IMR-90 (cell line): ENCODE results near the gene OPALIN.

ENCODE experiments used
- BHLHE40 ChIP-seq: fragments of 150-350 bp; IDR thresholded peaks from 2 replicates; pipeline ENCODE4 v1.6.1; 2016; ENCODE audit warnings: mild to moderate bottlenecking, low read depth, low read length
- CEBPB ChIP-seq: IDR thresholded peaks from 2 replicates; pipeline ENCODE4 v1.6.1; 2012; ENCODE audit warnings: low read depth, low read length, improper control_type of control experiment
- CHD1 ChIP-seq: IDR thresholded peaks from 2 replicates; pipeline ENCODE4 v1.6.1; 2012; ENCODE audit warnings: low read depth, low read length, improper control_type of control experiment
- ELK1 ChIP-seq: fragments of 150-350 bp; IDR thresholded peaks from 2 replicates; pipeline ENCODE4 v1.6.1; 2016; ENCODE audit warnings: low read depth, mild to moderate bottlenecking, low read length, moderate library complexity, borderline replicate concordance
- MAZ ChIP-seq: IDR thresholded peaks from 2 replicates; pipeline ENCODE4 v1.6.1; 2012; ENCODE audit warnings: low read depth, mild to moderate bottlenecking, low read length, improper control_type of control experiment, moderate library complexity, borderline replicate concordance
- MXI1 ChIP-seq: IDR thresholded peaks from 2 replicates; pipeline ENCODE4 v1.6.1; 2012; ENCODE audit warnings: low read depth, mild to moderate bottlenecking, low read length, moderate library complexity, borderline replicate concordance
- NFE2L2 ChIP-seq: fragments of 150-350 bp; IDR thresholded peaks from 2 replicates; pipeline ENCODE4 v1.6.1; 2016; ENCODE audit warnings: low read depth, mild to moderate bottlenecking, low read length
- POLR2A ChIP-seq: IDR thresholded peaks from 2 replicates; pipeline ENCODE4 v1.6.1; 2012; ENCODE audit warnings: mild to moderate bottlenecking, low read depth, low read length
- RAD21 ChIP-seq: IDR thresholded peaks from 2 replicates; pipeline ENCODE4 v1.6.1; 2012; ENCODE audit warnings: low read length, improper control_type of control experiment
- RCOR1 ChIP-seq: IDR thresholded peaks from 2 replicates; pipeline ENCODE4 v1.6.1; 2012; ENCODE audit warnings: mild to moderate bottlenecking, low read length, improper control_type of control experiment; ENCODE audit not compliant: insufficient replicate concordance
- SMC3 ChIP-seq: fragments of 150-350 bp; IDR thresholded peaks from 2 replicates; pipeline ENCODE4 v1.6.1; 2016; ENCODE audit warnings: low read depth, mild to moderate bottlenecking, antibody characterized with exemption, low read length, moderate library complexity
- USF2 ChIP-seq: fragments of 150-350 bp; IDR thresholded peaks from 2 replicates; pipeline ENCODE4 v1.6.1; 2017; ENCODE audit warnings: mild to moderate bottlenecking, antibody characterized with exemption, low read length, low read depth
- TF ChIP-seq, protein P1 (sequence below): conservative IDR thresholded peaks from 2 replicates; pipeline ENCODE4 v1.5.1; 2012; ENCODE audit warnings: mild to moderate bottlenecking, low read depth, low read length, improper control_type of control experiment

DNA sequence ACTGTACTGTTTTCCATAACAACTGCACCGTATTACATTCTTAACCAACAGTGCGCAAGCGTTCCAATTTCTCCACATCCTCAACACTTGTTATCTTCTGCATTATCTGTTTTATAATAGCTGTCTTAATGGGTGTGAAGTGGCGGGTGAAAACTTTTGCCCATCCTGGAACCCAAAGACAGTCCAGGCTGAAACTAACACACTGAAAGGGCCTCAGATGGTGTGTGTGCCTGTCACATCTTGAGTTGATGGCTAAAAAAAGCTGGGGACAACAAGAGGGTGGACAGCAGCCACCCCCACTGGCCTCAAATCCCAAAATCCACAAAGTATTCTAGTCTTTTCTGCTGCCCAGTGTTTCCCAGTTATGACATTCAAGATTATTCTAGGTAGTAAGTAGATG is 19.4 kb downstream of the OPALIN start:
- TF ChIP-seq, protein P1, sequence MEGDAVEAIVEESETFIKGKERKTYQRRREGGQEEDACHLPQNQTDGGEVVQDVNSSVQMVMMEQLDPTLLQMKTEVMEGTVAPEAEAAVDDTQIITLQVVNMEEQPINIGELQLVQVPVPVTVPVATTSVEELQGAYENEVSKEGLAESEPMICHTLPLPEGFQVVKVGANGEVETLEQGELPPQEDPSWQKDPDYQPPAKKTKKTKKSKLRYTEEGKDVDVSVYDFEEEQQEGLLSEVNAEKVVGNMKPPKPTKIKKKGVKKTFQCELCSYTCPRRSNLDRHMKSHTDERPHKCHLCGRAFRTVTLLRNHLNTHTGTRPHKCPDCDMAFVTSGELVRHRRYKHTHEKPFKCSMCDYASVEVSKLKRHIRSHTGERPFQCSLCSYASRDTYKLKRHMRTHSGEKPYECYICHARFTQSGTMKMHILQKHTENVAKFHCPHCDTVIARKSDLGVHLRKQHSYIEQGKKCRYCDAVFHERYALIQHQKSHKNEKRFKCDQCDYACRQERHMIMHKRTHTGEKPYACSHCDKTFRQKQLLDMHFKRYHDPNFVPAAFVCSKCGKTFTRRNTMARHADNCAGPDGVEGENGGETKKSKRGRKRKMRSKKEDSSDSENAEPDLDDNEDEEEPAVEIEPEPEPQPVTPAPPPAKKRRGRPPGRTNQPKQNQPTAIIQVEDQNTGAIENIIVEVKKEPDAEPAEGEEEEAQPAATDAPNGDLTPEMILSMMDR, result no peak
- TF ChIP-seq CHD1 (no peak), RCOR1 (no peak), POLR2A (no peak), SMC3 (no peak), MAZ (no peak), MXI1 (no peak), USF2 (no peak), BHLHE40 (no peak), RAD21 (no peak), NFE2L2 (no peak), ELK1 (no peak), CEBPB (no peak)
